ENCODE results near the gene PHOX2A.

Gene PHOX2A

DNA sequence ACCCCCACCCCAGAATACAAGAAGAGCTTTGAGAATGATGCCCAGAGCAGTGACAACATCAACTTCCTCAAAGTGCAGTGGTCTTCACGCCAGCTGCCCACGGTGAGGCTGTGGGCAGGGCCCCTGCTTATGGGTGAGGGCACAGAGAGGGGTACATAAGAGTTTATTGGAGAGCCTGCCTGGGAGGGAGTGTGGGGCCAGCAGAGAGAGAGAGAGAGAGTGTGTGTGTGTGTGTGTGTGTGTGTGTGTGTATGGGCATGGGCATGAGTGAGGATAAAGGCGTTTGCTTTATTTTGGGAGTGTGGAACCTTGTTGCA, 9.5 kb downstream of the PHOX2A start:
- DNase-seq (ENCODE audit: low read depth), result no peak
- no peak overlapping the region for H3K4me3 ChIP-seq (ENCODE audit: low read depth, low read length)
- TF ChIP-seq, protein P1, sequence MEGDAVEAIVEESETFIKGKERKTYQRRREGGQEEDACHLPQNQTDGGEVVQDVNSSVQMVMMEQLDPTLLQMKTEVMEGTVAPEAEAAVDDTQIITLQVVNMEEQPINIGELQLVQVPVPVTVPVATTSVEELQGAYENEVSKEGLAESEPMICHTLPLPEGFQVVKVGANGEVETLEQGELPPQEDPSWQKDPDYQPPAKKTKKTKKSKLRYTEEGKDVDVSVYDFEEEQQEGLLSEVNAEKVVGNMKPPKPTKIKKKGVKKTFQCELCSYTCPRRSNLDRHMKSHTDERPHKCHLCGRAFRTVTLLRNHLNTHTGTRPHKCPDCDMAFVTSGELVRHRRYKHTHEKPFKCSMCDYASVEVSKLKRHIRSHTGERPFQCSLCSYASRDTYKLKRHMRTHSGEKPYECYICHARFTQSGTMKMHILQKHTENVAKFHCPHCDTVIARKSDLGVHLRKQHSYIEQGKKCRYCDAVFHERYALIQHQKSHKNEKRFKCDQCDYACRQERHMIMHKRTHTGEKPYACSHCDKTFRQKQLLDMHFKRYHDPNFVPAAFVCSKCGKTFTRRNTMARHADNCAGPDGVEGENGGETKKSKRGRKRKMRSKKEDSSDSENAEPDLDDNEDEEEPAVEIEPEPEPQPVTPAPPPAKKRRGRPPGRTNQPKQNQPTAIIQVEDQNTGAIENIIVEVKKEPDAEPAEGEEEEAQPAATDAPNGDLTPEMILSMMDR (IDR thresholded peaks at IDR 0.05; ENCODE audit: low read depth, low read length, missing control alignments), result no peak

DNA sequence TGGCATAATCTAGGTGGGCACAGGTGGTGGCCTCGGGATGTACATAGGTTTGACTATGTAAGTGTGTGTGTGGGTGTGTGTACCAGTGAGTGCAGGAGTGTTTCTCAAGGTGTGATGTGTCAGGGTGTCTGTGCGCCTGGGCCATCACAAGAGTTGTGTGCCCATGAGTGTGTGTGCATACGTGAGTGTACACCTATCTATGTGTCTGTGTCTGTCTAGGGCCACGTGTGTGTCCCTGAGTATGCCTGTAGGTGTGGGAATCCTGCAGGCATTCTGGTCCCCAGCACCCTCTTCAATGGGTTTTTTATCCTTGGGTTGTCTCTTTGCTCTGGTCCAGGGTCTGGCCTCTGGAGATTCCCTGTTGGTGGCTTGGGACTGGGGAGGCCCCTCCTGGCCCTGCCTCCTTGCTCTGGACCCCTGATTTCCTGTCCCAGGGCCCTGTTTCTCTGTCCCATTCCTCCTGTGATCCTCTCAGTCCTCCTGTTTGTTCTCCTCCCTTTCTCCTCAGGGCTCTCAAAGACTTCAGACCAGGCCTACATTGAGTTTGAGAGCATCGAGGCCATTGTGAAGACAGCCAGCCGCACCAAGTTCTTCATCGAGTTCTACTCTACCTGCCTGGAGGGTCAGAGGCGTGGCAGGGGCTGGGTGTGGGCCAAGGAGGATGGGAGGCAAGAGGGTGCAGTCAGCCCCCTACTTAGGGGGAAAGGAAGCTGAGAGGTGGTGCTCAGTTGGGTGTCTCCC, 10.0 kb downstream of the PHOX2A start:
- TF ChIP-seq, protein P1 (IDR thresholded peaks at IDR 0.05; ENCODE audit: low read depth, low read length, missing control alignments), result no peak
- DNase-seq (ENCODE audit: low read depth), result no peak
- no peak overlapping the region for H3K4me3 ChIP-seq (ENCODE audit: low read depth, low read length)

DNA sequence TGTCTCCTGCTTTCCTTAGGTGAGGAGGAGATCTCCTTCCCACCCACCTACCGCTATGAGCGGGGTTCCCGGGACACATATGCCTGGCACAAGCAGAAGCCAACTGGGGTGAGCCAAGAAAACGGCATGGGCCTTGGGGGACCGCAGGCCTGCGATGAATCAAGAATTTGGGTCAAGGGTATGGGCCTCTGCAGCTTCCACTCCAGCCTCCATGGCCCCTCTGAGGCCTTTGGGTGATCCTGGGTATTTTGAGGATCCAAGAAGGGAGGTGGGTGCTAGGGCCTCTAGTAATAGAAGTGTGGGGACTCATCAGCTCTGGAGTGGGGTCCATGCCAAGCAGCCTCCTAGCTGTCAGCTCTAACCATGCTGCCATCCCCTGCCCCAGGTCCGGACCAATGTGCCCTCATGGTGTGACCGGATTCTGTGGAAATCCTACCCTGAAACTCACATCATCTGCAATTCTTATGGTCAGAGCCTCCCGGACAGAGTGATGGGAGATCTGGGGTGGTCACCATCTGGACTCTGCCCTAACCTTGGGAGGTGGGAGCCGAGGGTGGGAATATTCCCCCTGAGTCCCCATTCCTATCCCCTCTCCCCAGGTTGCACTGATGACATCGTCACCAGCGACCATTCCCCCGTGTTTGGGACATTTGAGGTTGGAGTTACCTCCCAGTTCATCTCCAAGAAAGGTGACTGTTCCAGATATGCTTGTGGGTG, 10.8 kb downstream of the PHOX2A start:
- DNase-seq (ENCODE audit: low read depth), result no peak
- TF ChIP-seq, protein P1 (IDR thresholded peaks at IDR 0.05; ENCODE audit: low read depth, low read length, missing control alignments), result no peak

DNA sequence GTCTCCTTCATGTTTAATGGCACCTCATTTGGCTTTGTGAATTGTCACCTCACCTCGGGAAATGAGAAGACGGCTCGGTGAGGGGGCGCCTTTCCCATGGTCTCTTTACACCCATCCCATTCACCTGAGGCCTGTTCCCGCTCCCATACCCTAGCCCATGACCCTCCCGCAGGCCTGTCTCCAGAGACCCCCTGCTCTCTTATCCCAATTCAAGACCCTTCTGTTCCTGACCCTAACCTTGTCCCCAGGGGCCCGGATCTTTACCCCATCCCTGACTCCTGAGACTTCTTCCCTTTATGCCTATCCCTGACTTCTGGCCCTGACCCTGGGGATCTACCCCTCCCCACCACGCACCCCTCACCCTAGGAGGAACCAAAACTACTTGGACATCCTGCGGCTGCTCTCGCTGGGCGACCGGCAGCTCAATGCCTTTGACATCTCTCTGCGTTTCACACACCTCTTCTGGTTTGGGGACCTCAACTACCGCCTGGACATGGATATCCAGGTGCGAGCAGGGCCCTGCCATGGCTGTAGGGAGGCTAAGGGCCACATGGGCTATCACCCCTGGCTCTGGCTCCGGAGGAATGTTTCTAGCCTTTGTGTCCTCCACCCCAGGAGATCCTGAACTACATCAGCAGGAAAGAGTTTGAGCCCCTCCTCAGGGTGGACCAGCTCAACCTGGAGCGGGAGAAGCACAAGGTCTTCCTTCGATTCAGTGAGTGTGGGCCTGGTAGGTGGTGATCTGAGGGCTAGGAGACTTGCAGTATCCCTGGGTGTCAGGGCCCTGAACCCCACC, 11.5 kb downstream of the PHOX2A start:
- TF ChIP-seq, protein P1 (IDR thresholded peaks at IDR 0.05; ENCODE audit: low read depth, low read length, missing control alignments), result no peak
- no peak for DNase-seq (ENCODE audit: low read depth)
- H3K4me3 ChIP-seq (ENCODE audit: low read depth, low read length), result no peak overlapping the region

More for the DNA sequence above, 10.8 kb downstream of the PHOX2A start:
- H3K4me3 ChIP-seq (ENCODE audit: low read depth, low read length), result no peak overlapping the region

DNA sequence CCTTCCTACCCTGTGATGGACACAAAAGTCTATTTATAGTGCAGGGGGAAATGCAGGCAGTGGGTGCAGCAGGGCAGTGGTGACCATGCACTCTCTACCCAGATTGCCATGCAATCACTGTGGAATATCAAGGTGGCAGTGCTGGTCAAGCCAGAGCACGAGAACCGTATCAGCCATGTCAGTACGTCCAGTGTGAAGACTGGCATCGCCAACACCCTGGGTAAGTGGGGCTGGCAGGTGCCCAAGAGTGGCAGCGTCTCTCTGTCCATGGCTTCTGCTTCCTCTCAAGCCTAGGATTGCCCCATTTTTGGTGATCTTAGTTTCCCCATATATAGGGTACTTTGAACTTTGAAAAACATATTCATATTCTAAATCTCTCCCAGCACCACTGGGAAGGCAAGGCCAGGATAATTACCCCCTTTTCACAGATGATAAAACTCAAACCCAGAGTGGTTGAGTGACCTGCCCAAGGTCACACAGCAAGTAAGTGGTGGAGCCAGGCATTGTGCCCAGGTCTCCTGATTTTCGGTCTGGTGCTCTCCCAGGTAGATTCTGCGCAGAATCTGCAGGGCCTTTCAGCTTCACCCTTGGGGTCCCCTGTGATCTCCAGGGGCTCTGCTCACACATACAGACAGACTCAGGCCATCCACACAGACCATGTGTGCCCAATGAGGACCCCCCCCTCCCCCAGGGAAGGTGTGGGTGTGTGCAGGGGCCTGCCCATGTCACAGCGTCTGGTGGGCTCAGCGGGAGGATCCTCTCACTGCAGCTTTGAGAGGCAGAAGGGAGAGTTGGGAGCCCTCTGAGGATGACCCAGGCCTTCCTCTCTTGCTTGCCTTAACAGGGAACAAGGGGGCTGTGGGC, 12.3 kb downstream of the PHOX2A start:
- TF ChIP-seq, protein P1 (IDR thresholded peaks at IDR 0.05; ENCODE audit: low read depth, low read length, missing control alignments), result no peak
- no peak for DNase-seq (ENCODE audit: low read depth)
- H3K4me3 ChIP-seq (ENCODE audit: low read depth, low read length), result no peak overlapping the region

DNA sequence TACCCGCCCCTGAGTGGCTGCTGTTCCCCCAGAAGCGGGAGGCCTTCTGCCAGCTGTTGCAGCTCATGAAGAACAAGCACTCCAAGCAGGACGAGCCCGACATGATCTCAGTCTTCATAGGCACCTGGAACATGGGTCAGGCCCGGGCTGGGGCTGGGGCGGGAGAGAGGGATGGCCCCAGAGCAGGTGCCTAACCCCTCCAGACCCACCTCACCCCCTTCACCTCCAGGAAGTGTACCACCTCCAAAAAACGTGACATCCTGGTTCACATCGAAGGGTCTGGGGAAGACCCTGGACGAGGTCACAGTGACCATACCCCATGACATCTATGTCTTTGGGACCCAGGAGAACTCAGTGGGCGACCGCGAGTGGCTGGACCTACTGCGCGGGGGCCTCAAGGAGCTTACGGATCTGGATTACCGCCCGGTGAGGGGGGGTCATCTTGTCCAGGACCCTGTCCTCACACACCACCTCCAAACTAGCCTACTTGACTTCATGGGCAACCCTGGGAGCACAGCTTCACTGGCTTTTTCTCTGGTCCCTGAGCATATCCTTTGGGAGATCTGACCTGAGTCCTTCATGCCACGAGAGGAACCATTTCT, 13.1 kb downstream of the PHOX2A start:
- no peak overlapping the region for H3K4me3 ChIP-seq (ENCODE audit: low read depth, low read length)
- TF ChIP-seq, protein P1 (IDR thresholded peaks at IDR 0.05; ENCODE audit: low read depth, low read length, missing control alignments), result no peak
- no peak for DNase-seq (ENCODE audit: low read depth)

Data from GM12864 (cell line).